Measurements from ENCODE around the gene ITGA2B.

Gene ITGA2B

DNA sequence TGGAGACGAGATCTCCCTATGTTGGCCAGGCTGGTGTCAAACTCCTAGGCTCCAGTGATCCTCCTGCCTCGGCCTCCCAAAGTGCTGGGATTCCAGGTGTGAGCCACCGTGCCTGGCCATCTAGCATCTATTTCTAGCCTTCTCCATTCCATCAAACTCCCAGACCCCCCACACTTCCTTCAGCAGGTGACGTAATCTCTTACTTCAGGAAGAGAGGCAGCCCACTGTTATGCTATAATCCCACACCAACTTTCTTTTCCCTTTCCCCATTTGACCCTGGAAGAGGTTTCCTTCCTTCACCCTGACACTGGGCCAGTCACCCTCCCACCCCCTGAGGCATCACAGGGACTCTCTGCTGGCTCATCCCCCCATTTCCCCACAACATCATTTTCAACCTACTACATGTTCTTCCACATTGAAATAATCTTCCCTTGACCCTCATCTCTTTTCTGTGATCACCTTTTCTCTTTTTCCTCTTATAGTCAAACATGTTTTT lies 7.6 kb downstream of the ITGA2B start:
- Histone ChIP-seq H3K9me3 (ENCODE audit: control insufficient read depth, low read length) (no peaks in the 10 kb centered on the region), H3K27me3 (replicated peaks; ENCODE audit: control insufficient read depth, insufficient read depth, low read length, poor library complexity, severe bottlenecking) (peaks cover 7% of the 10 kb centered on the region), H3K27ac (ENCODE audit: insufficient read depth, low read length, poor library complexity, severe bottlenecking) (no peak overlapping the region), H3K36me3 (ENCODE audit: control insufficient read depth, insufficient read depth, low read length) (no peaks in the 10 kb centered on the region), H3K4me1 (ENCODE audit: control insufficient read depth, insufficient read depth, low read length, poor library complexity, severe bottlenecking) (peaks cover 17% of the 10 kb centered on the region), H3K4me3 (ENCODE audit: insufficient read depth, low read depth, low read length, poor library complexity, severe bottlenecking) (no peak overlapping the region)
- DNase-seq: no peak

- no peak overlapping the region for H3K27ac ChIP-seq (ENCODE audit: insufficient read depth, low read length, poor library complexity, severe bottlenecking)
- no peaks in the 10 kb centered on the region for H3K36me3 ChIP-seq (ENCODE audit: control insufficient read depth, insufficient read depth, low read length)
- DNase-seq: no peak
- H3K4me3 ChIP-seq (ENCODE audit: insufficient read depth, low read depth, low read length, poor library complexity, severe bottlenecking): no peak overlapping the region
- H3K27me3 ChIP-seq (replicated peaks; ENCODE audit: control insufficient read depth, insufficient read depth, low read length, poor library complexity, severe bottlenecking): peaks cover 7% of the 10 kb centered on the region
- no peaks in the 10 kb centered on the region for H3K9me3 ChIP-seq (ENCODE audit: control insufficient read depth, low read length)
- H3K4me1 ChIP-seq (ENCODE audit: control insufficient read depth, insufficient read depth, low read length, poor library complexity, severe bottlenecking): peaks cover 12% of the 10 kb centered on the region
Observed at GRCh38 chr17:44380767-44381166, 8.7 kb downstream of the ITGA2B start.

- H3K9me3 ChIP-seq (ENCODE audit: control insufficient read depth, low read length): no peaks in the 10 kb centered on the region
- H3K36me3 ChIP-seq (ENCODE audit: control insufficient read depth, insufficient read depth, low read length): no peaks in the 10 kb centered on the region
- H3K4me3 ChIP-seq (ENCODE audit: insufficient read depth, low read depth, low read length, poor library complexity, severe bottlenecking): no peak overlapping the region
- peaks cover 5% of the 10 kb centered on the region for H3K4me1 ChIP-seq (ENCODE audit: control insufficient read depth, insufficient read depth, low read length, poor library complexity, severe bottlenecking)
- H3K27me3 ChIP-seq (replicated peaks; ENCODE audit: control insufficient read depth, insufficient read depth, low read length, poor library complexity, severe bottlenecking): peaks cover 5% of the 10 kb centered on the region
- DNase-seq: no peak
- no peak overlapping the region for H3K27ac ChIP-seq (ENCODE audit: insufficient read depth, low read length, poor library complexity, severe bottlenecking)
Observed at GRCh38 chr17:44379887-44380286, 9.6 kb downstream of the ITGA2B start.

DNA sequence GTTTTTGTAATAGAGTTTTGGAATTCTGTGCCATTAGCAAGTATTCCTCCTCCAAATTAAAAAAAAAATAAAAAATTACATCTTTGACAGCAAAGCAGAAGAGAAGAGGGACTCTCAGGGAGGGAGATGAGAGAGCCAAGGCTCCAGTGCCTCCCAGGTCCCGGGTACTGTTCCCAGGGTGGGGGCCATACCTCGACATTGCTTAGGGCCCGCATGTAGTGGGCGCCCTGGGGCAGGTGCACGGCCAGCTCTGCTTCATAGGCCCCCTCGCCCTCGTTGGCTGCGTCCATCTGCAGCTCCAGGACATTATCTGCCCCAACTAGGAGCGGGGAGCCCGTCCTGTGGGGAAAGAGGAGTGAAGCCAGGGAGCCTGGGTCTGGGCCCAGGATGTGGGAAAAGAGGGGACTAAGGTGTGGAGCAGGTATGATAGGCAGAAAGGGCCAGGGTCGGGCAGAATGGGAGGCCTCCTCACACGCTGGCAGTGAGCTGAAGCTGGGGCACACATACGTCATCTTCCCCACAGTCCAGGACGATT lies 11.2 kb downstream of the ITGA2B start:
- Histone ChIP-seq H3K9me3 (ENCODE audit: control insufficient read depth, low read length) (no peaks in the 10 kb centered on the region), H3K4me3 (ENCODE audit: insufficient read depth, low read depth, low read length, poor library complexity, severe bottlenecking) (no peak overlapping the region), H3K27me3 (replicated peaks; ENCODE audit: control insufficient read depth, insufficient read depth, low read length, poor library complexity, severe bottlenecking) (no peaks in the 10 kb centered on the region), H3K4me1 (ENCODE audit: control insufficient read depth, insufficient read depth, low read length, poor library complexity, severe bottlenecking) (no peaks in the 10 kb centered on the region), H3K36me3 (ENCODE audit: control insufficient read depth, insufficient read depth, low read length) (no peaks in the 10 kb centered on the region), H3K27ac (ENCODE audit: insufficient read depth, low read length, poor library complexity, severe bottlenecking) (no peak overlapping the region)
- DNase-seq: no peak

DNA sequence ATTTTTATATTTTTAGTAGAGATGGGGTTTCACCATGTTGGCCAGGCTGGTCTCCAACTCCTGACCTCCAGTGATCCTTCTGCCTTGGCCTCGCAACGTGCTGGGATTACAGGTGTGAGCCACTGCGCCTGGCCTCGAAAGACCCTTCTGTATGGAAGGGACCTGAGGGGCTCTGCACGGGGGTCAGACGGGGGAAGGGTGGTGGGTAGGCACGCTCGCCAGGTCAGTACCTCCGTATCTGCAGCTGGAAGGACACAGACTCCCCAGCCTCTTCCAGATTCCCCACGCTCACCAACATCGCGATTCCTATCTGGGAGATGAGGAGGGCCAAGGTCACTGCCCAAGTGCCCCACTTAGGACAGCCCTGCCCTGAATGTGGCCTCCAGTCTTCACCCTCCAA lies 12.7 kb downstream of the ITGA2B start:
- no peak for DNase-seq
- H3K4me1 ChIP-seq (ENCODE audit: control insufficient read depth, insufficient read depth, low read length, poor library complexity, severe bottlenecking): no peaks in the 10 kb centered on the region
- no peaks in the 10 kb centered on the region for H3K27me3 ChIP-seq (replicated peaks; ENCODE audit: control insufficient read depth, insufficient read depth, low read length, poor library complexity, severe bottlenecking)

GRCh38 chr17:44376124-44376523 lies 13.3 kb downstream of the ITGA2B start:
- Histone ChIP-seq H3K36me3 (ENCODE audit: control insufficient read depth, insufficient read depth, low read length) (no peaks in the 10 kb centered on the region), H3K4me3 (ENCODE audit: insufficient read depth, low read depth, low read length, poor library complexity, severe bottlenecking) (no peak overlapping the region), H3K27me3 (replicated peaks; ENCODE audit: control insufficient read depth, insufficient read depth, low read length, poor library complexity, severe bottlenecking) (no peaks in the 10 kb centered on the region), H3K9me3 (ENCODE audit: control insufficient read depth, low read length) (no peaks in the 10 kb centered on the region), H3K4me1 (ENCODE audit: control insufficient read depth, insufficient read depth, low read length, poor library complexity, severe bottlenecking) (no peaks in the 10 kb centered on the region), H3K27ac (ENCODE audit: insufficient read depth, low read length, poor library complexity, severe bottlenecking) (no peak overlapping the region)
- no peak for DNase-seq

More for the DNA sequence above, 12.7 kb downstream of the ITGA2B start:
- H3K27ac ChIP-seq (ENCODE audit: insufficient read depth, low read length, poor library complexity, severe bottlenecking): no peak overlapping the region
- no peak overlapping the region for H3K4me3 ChIP-seq (ENCODE audit: insufficient read depth, low read depth, low read length, poor library complexity, severe bottlenecking)
- no peaks in the 10 kb centered on the region for H3K9me3 ChIP-seq (ENCODE audit: control insufficient read depth, low read length)
- no peaks in the 10 kb centered on the region for H3K36me3 ChIP-seq (ENCODE audit: control insufficient read depth, insufficient read depth, low read length)

DNA sequence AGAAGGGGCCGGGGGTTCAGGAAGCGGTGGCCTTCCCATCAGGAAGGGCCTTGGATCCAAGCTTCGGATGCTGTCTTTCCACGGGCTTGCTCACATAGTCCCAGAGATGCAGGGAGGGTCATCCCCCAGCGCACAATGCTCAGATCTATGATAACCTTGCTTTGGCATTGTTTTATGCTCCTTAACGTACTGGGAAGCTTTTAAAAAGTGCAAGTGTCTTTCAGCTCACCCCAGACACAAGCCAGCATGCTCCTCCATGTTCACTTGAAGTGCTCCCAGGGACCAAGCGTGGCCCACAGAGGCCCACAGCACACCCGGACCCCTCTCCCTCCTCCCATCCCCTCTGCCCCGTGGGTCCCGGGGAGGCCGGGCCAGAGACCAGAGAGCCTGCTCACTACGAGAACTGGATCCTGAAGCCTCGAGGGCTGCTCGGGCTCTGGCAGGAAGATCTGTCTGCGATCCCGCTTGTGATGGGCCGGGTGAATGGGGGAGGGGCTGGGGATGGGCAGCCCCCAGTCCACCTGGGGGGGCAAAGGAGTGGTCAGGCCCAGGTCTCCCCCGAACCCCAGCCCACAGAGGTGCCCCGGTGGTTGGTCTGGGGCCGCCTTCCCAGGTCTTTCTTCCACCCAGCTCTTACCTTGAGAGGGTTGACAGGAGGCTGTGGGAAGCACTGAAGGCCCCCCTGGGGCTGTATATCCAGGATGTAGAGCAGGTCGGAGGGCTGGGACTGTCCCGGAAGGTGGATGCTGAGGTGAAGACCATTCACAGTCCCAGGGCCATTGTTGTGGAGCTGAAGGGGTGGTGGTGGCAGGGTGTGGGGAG lies 14.0 kb downstream of the ITGA2B start:
- H3K36me3 ChIP-seq (ENCODE audit: control insufficient read depth, insufficient read depth, low read length): no peaks in the 10 kb centered on the region
- no peaks in the 10 kb centered on the region for H3K4me1 ChIP-seq (ENCODE audit: control insufficient read depth, insufficient read depth, low read length, poor library complexity, severe bottlenecking)
- no peak overlapping the region for H3K4me3 ChIP-seq (ENCODE audit: insufficient read depth, low read depth, low read length, poor library complexity, severe bottlenecking)
- no peak overlapping the region for H3K27ac ChIP-seq (ENCODE audit: insufficient read depth, low read length, poor library complexity, severe bottlenecking)
- no peak for DNase-seq
- H3K27me3 ChIP-seq (replicated peaks; ENCODE audit: control insufficient read depth, insufficient read depth, low read length, poor library complexity, severe bottlenecking): no peaks in the 10 kb centered on the region
- H3K9me3 ChIP-seq (ENCODE audit: control insufficient read depth, low read length): no peaks in the 10 kb centered on the region

- Histone ChIP-seq H3K4me1 (ENCODE audit: control insufficient read depth, insufficient read depth, low read length, poor library complexity, severe bottlenecking) (no peaks in the 10 kb centered on the region), H3K4me3 (ENCODE audit: insufficient read depth, low read depth, low read length, poor library complexity, severe bottlenecking) (no peak overlapping the region), H3K36me3 (ENCODE audit: control insufficient read depth, insufficient read depth, low read length) (no peaks in the 10 kb centered on the region), H3K9me3 (ENCODE audit: control insufficient read depth, low read length) (no peaks in the 10 kb centered on the region), H3K27me3 (replicated peaks; ENCODE audit: control insufficient read depth, insufficient read depth, low read length, poor library complexity, severe bottlenecking) (no peaks in the 10 kb centered on the region), H3K27ac (ENCODE audit: insufficient read depth, low read length, poor library complexity, severe bottlenecking) (no peak overlapping the region)
- no peak for DNase-seq
Observed at GRCh38 chr17:44374306-44375195, 14.9 kb downstream of the ITGA2B start.

DNA sequence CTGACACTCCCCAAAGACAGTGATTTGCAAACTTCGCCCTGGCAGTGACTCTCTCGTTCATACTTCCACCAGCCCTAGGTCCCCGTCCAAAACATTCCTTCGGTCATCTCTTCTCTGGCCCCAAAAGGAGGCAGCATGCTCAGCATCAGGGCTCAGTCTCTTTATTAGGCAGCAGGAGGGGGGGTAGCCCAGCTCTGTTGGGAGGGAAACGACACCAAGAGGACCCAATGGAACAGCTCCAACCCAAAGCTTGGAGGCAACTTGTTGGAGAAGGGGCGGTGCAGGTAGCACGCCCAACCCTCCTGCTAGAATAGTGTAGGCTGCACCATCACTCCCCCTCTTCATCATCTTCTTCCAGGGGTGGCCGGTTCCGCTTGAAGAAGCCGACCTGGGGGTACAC lies 17.4 kb downstream of the ITGA2B start:
- Histone ChIP-seq H3K4me3 (ENCODE audit: insufficient read depth, low read depth, low read length, poor library complexity, severe bottlenecking) (no peak overlapping the region), H3K27me3 (replicated peaks; ENCODE audit: control insufficient read depth, insufficient read depth, low read length, poor library complexity, severe bottlenecking) (no peaks in the 10 kb centered on the region), H3K9me3 (ENCODE audit: control insufficient read depth, low read length) (no peaks in the 10 kb centered on the region), H3K4me1 (ENCODE audit: control insufficient read depth, insufficient read depth, low read length, poor library complexity, severe bottlenecking) (no peaks in the 10 kb centered on the region), H3K27ac (ENCODE audit: insufficient read depth, low read length, poor library complexity, severe bottlenecking) (no peak overlapping the region), H3K36me3 (ENCODE audit: control insufficient read depth, insufficient read depth, low read length) (no peaks in the 10 kb centered on the region)
- DNase-seq: no peak
